Endothelial cell of umbilical vein (primary cell): Measurements from ENCODE around the gene SSC4D. TPM values are rescaled to one million over a fixed set of nuclear protein-coding genes. Genes with fewer than 3 reads are reported as not detected.

Source experiments
- BruUV-seq: library from RNA; stranded (reverse); fragments of 400-500 nt; replicated peaks from 2 replicates; lab custom pipeline; 2021; lab: Mats Ljungman, UMichigan
- CTCF ChIA-PET: fragments of 300-600, 350-600 bp; sonication (Branson Sonifier 250); formaldehyde crosslinking; loops from one replicate; lab custom pipeline; 2021; ENCODE audit warnings: antibody characterized with exemption, inconsistent platforms; lab: Charles Lee
- POLR2A ChIA-PET: fragments of 300-600, 350-600 bp; sonication (Branson Sonifier 250); formaldehyde crosslinking; loops from one replicate; lab custom pipeline; 2021; ENCODE audit warnings: antibody characterized with exemption, inconsistent platforms; lab: Charles Lee
- DNase-seq: peaks from one replicate; pipeline ENCODE4 v3.0.0-alpha.2; 2011; ENCODE audit warnings: low read depth, low spot score
- FAIRE-seq: peaks from 2 replicates; lab custom pipeline; 2011; peaks lifted over from hg19 to GRCh38; lab: Jason Lieb, UNC
- H2AFZ ChIP-seq: 2 replicates; pipeline ENCODE4 v1.6.0; 2012; ENCODE audit warnings: low read depth, low read length, control low read depth, inconsistent platforms
- H3K27ac ChIP-seq: 2 replicates; pipeline ENCODE4 v1.5.1; 2011; ENCODE audit warnings: low read depth, mild to moderate bottlenecking, control low read depth, low read length, moderate library complexity; ENCODE audit not compliant: insufficient read depth
- H3K27me3 ChIP-seq, 2 experiments: 2 replicates each; pipeline versions ENCODE4 v1.6.0 to v1.6.1; 2011; ENCODE audit warnings: low read length in 2 of 2, mixed read lengths in 1 of 2; ENCODE audit not compliant: control insufficient read depth in 2 of 2, insufficient read depth in 2 of 2
- H3K36me3 ChIP-seq, 2 experiments: 2 replicates in 1 of 2; 3 replicates in 1 of 2; pipeline ENCODE4 v1.5.1; 2011; ENCODE audit warnings: low read length in 2 of 2, mild to moderate bottlenecking in 1 of 2, moderate library complexity in 1 of 2; ENCODE audit not compliant: control insufficient read depth in 2 of 2, insufficient read depth in 2 of 2; ENCODE audit errors: extremely low read depth in 1 of 2
- H3K4me1 ChIP-seq: 3 replicates; pipeline ENCODE4 v1.5.1; 2011; ENCODE audit warnings: mild to moderate bottlenecking, low read length; ENCODE audit not compliant: control insufficient read depth, insufficient read depth; ENCODE audit errors: extremely low read depth
- H3K4me2 ChIP-seq: 2 replicates; pipeline ENCODE4 v1.6.1; 2011; ENCODE audit warnings: low read length, control low read depth, mixed read lengths; ENCODE audit not compliant: insufficient read depth
- H3K4me3 ChIP-seq, 3 experiments: fragments of 200-600 bp in 1 of 3; sonication (generic), shearing (Covaris generic) in 1 of 3; replicated peaks in 1 of 3; 2 replicates each; pipeline ENCODE4 v1.5.1; 2011 to 2016; ENCODE audit warnings: control low read depth in 3 of 3, low read length in 3 of 3, mild to moderate bottlenecking in 2 of 3, inconsistent platforms in 1 of 3, low read depth in 1 of 3, moderate library complexity in 1 of 3; ENCODE audit not compliant: insufficient read depth in 1 of 3
- H3K79me2 ChIP-seq: 2 replicates; pipeline ENCODE4 v1.6.0; 2012; ENCODE audit warnings: low read length, inconsistent platforms; ENCODE audit not compliant: control insufficient read depth, insufficient read depth
- H3K9ac ChIP-seq: replicated peaks from 2 replicates; pipeline ENCODE3; 2011; ENCODE audit warnings: low read length, control low read depth; ENCODE audit not compliant: insufficient read depth; ENCODE audit errors: extremely low read depth
- H3K9me1 ChIP-seq: replicated peaks from 3 replicates; pipeline ENCODE4 v1.6.0; 2011; ENCODE audit warnings: mild to moderate bottlenecking, low read length; ENCODE audit not compliant: control insufficient read depth, insufficient read depth; ENCODE audit errors: extremely low read depth
- H3K9me3 ChIP-seq: replicated peaks from 2 replicates; pipeline ENCODE4 v1.5.1; 2012; ENCODE audit warnings: low read length, inconsistent platforms; ENCODE audit not compliant: control insufficient read depth, insufficient read depth
- H4K20me1 ChIP-seq: replicated peaks from 2 replicates; pipeline ENCODE3; 2011; ENCODE audit warnings: mild to moderate bottlenecking, low read length; ENCODE audit not compliant: control insufficient read depth, insufficient read depth; ENCODE audit errors: extremely low read depth
- EZH2 ChIP-seq: IDR thresholded peaks from 2 replicates; pipeline ENCODE4 v1.6.1; 2012; ENCODE audit warnings: borderline replicate concordance, low read depth, mild to moderate bottlenecking, moderate library complexity, low read length, inconsistent platforms; ENCODE audit not compliant: severe bottlenecking
- FOS ChIP-seq: IDR thresholded peaks from 2 replicates; pipeline ENCODE4 v1.6.1; 2011; ENCODE audit warnings: mild to moderate bottlenecking, low read length, moderate library complexity, borderline replicate concordance; ENCODE audit not compliant: insufficient read depth
- GATA2 ChIP-seq: IDR thresholded peaks from 2 replicates; pipeline ENCODE4 v1.7.0; 2011; ENCODE audit warnings: low read depth, mild to moderate bottlenecking, moderate library complexity, mixed read lengths, low read length; ENCODE audit not compliant: insufficient read length, insufficient read depth
- JUN ChIP-seq: IDR thresholded peaks from 2 replicates; pipeline ENCODE4 v1.6.1; 2011; ENCODE audit warnings: borderline replicate concordance, low read depth; ENCODE audit not compliant: insufficient read length, insufficient read depth
- MYC ChIP-seq: IDR thresholded peaks from one replicate; pipeline ENCODE4 v1.6.1; 2011; ENCODE audit warnings: mild to moderate bottlenecking, low read depth, low read length
- POLR2AphosphoS5 ChIP-seq: IDR thresholded peaks from 2 replicates; pipeline ENCODE4 v1.6.1; 2012; ENCODE audit warnings: low read depth, mild to moderate bottlenecking, control low read depth, low read length, moderate library complexity; ENCODE audit not compliant: insufficient read depth
- dilution Hi-C: fragments of 300-500 bp; cut with MboI; formaldehyde crosslinking; loops from one replicate; pipeline ENCODE4 v1.15.0; 2019; ENCODE audit warnings: low sequenced_read_pairs; ENCODE audit not compliant: extremely low pct_ligation_motif_present
- intact Hi-C: fragments of 100-400 bp; cut with micrococcal nuclease; formaldehyde crosslinking; loops from one replicate; pipeline ENCODE4 v1.10.0; 2022
- polyA plus RNA-seq, 4 experiments: library from polyadenylated mRNA; depleted of rRNA in 3 of 4; stranded (reverse) in 3 of 4; unstranded in 1 of 4; fragments of >200 nt; gene quantifications; 2 replicates each; pipeline versions ENCODE4 v1.2.1 to v1.2.3, GENCODE V29; 2011 to 2012; ENCODE audit warnings: missing spikeins in 1 of 4
- total RNA-seq: library from RNA; stranded (reverse); gene quantifications from 2 replicates; pipeline ENCODE4 v1.2.3, GENCODE V29; 2021
- TF ChIP-seq, protein P1 (sequence below), 2 donors: IDR thresholded peaks; 1 replicate in 1 of 2; 2 replicates in 1 of 2; pipeline ENCODE4 v1.5.1; 2011; ENCODE audit warnings: low read length in 2 of 2, mild to moderate bottlenecking in 2 of 2, moderate library complexity in 2 of 2, control low read depth in 1 of 2, inconsistent platforms in 1 of 2, low read depth in 1 of 2; ENCODE audit not compliant: insufficient read depth in 1 of 2; ENCODE audit errors: extremely low read depth in 1 of 2

SSC4D gene
- total and polyA plus RNA-seq, 2 donors (not counting 3 experiments of a cell fraction or from before 2014, with no cell fraction given): 0.46 to 0.88 TPM

DNA sequence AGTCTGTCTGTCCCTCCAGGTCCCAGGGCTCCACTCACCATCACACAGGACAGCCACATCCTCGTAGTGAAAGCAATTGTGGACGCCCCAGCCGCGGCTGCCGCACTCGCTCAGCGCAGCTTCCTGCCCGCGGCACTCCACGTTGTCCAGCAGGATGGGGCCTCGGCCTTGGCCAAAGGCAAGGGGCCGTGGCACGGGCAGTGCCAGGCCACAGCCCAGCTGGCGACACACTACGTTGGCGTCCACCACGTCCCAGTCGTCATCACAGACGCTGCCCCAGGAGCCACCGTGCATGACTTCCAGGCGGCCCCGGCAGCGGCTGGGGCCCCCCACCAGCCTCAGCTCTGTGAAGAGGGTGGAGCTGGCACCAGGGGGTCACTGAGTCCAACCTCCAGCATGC, 9.2 kb downstream of the SSC4D start:
- Histone ChIP-seq H3K4me1 (no peaks in the 10 kb centered on the region), H3K9ac (no peak overlapping the region), H3K9me3 (no peaks in the 10 kb centered on the region), H4K20me1 (no peaks in the 10 kb centered on the region), H3K4me3 (no peak overlapping the region), H3K27me3 (no peaks in the 10 kb centered on the region), H2AFZ (no peak overlapping the region), H3K79me2 (no peaks in the 10 kb centered on the region), H3K4me2 (no peak overlapping the region), H3K27ac (no peak overlapping the region), H3K36me3 (no peaks in the 10 kb centered on the region), H3K9me1 (no peaks in the 10 kb centered on the region)
- FAIRE-seq: no peak
- dilution Hi-C loops (no loop called here), intact Hi-C loops (no loop called here)
- ChIA-PET CTCF (no interaction called here), POLR2A (no interaction called here)
- BruUV-seq: no TSS peak
- no peak for DNase-seq
- TF ChIP-seq, protein P1, sequence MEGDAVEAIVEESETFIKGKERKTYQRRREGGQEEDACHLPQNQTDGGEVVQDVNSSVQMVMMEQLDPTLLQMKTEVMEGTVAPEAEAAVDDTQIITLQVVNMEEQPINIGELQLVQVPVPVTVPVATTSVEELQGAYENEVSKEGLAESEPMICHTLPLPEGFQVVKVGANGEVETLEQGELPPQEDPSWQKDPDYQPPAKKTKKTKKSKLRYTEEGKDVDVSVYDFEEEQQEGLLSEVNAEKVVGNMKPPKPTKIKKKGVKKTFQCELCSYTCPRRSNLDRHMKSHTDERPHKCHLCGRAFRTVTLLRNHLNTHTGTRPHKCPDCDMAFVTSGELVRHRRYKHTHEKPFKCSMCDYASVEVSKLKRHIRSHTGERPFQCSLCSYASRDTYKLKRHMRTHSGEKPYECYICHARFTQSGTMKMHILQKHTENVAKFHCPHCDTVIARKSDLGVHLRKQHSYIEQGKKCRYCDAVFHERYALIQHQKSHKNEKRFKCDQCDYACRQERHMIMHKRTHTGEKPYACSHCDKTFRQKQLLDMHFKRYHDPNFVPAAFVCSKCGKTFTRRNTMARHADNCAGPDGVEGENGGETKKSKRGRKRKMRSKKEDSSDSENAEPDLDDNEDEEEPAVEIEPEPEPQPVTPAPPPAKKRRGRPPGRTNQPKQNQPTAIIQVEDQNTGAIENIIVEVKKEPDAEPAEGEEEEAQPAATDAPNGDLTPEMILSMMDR (IDR thresholded peaks at IDR 0.05; ENCODE audit: extremely low read depth in 1 of 2, insufficient read depth in 1 of 2, low read depth in 1 of 2, low read length in 2 of 2): no peak
- TF ChIP-seq MYC: no peak
- TF ChIP-seq JUN: no peak
- no peak for TF ChIP-seq POLR2AphosphoS5
- no peak for TF ChIP-seq GATA2
- TF ChIP-seq FOS: no peak
- no peak for TF ChIP-seq EZH2
